HG03097 (cell line): ENCODE measurements around the gene DSCAML1.

Experiments
- ATAC-seq: cut with Tn5 transposase; IDR thresholded peaks from one replicate; pipeline ENCODE4 v1.9.1; 2021; ENCODE audit not compliant: unreplicated experiment, low FRiP score

Gene DSCAML1

DNA sequence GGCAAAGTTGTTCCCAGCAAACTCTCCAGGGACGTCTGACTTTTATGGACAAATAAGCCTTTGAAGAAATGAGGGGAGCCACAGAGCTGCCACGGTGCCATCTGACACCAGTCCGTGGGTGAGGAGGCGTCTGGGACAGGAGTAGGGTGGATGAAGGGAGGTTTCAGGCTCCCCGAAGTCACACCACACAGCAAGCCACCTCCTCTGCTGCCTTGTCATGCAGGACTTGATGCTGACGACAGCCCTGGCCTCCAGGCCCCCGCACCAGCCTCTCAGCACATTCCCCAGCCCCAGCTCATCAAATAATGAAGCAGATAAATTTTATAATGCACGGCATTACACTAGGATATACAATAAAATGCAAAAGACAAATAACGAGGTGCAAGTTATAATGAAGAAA lies 312.9 kb downstream of the DSCAML1 start:
- no peak for ATAC-seq

- ATAC-seq: no peak
These were observed 313.6 kb downstream of the DSCAML1 start for GRCh38 chr11:117483372-117483771.

DNA sequence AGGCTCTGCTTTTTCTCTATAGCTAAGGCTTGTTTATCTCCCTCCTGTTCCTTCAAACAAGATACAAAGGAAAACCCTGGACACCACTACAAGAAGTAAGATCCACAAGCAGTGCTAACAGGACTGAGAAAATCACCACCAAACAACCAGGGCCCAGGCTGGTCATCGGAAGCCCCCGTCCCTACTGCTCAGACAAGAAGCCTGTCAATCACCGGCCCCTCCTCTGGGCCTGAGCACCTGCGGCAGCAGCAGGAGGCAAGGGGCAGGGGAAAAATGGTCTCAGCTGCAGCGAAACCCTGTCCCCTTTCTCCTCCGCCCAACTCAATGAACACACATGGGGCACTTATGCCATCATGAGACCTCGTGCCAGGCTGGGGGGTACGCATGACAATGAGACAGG lies 314.1 kb downstream of the DSCAML1 start:
- ATAC-seq: no peak

- no peak for ATAC-seq
These were observed 315.1 kb downstream of the DSCAML1 start for GRCh38 chr11:117481885-117482284.

DNA sequence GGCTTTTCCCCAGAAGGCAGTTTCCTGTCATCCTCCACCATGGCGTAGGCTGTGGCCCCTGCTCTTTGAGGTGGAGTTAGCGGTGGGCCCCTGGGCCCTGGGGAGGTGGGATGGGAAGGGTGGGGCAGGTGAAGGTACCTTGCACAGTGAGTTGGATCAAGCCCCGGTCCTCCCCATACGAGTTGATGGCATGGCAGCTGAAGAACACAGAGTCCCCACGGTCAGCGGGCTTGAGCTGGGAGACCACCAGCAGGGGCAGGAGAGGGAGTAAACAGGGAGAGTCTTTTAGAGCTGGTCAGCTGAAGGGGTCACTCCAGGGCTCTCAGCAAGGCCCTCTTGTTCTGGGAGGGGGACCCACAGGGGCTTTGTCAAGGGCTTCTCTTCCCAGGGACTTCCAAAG lies 316.0 kb downstream of the DSCAML1 start:
- ATAC-seq: no peak

DNA sequence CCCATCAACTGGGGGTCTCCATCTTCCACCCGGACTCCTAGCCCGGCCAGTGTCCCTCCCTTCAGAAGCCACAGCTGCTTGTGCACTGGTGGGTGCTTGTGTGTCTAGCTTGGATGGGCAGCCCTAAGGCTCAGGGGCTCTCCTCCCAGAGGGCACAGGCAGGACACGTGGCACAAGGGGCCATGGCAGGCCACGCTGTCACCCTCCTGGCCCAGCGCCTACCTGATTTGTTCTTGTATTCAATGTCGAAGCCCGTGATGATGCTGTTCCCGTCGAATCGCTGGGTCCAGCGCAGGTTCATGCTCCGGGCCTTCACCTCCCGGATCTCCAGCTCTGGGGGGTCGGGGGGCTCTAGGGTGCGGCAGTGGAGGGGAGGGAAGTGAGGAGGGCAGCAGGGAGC lies 316.8 kb downstream of the DSCAML1 start:
- ATAC-seq: no peak

GRCh38 chr11:117479372-117479771 lies 317.6 kb downstream of the DSCAML1 start:
- no peak for ATAC-seq

GRCh38 chr11:117478926-117479325 lies 318.1 kb downstream of the DSCAML1 start:
- ATAC-seq: no peak

- ATAC-seq: no peak
These were observed 318.7 kb downstream of the DSCAML1 start for GRCh38 chr11:117478126-117478860.

DNA sequence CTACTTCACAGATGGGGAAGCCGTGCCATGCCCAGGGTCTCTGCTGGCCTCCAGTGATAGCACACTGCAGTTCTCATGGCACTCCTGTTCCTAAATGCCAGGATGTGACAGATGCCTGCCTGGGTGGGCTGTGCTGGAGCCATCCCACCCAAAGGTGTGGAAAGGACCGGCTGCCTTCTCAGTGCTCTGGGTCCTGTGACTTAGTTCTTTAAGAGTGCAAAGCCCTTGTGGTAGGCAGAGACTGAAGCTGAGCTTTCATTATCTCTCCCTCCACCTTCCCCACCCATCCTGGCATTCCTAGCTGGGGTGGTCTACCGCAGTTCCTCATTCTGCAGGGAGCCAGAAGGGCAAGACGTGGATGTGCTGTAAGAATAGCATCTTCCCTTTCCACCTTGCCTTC lies 319.3 kb downstream of the DSCAML1 start:
- no peak for ATAC-seq

- ATAC-seq: no peak
These were observed 320.4 kb downstream of the DSCAML1 start for GRCh38 chr11:117476531-117477142.

DNA sequence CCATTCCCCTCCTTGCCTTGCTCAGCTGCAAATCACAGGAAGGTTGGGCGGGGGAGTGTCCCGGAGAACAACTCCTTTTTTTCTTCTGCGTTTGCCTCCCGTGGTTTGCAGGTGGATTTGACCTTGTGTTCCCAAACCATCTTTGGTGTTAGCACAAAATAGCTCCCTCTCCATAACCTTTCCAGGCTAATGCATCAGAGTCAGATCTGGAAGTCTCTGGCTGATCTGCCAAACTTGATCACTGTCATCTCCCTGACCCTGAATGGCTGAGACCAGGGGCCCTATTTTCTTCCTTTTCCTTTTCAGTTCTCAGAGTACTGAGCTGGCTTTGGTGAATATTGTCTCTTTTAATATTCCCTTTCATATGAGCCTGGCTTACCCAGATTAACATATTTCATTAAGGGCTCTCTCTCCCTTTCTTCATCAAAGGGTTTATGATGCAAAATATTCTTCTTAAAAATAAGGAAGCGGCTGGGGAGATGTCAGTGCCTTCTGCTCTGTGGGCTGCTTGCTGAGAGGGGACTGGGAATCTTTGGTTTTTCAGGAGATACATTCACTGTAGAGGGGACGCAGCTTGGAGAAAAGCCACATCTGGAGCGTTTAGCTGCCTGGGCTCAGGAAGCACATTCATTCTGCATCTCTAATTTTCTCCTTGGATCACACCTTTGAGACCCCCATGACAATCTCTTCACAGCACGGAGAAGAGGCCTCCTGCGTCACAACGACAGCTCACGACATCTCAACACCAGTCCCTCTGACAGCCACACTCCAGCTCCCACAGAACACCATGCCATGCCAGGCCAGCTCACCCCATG lies 321.1 kb downstream of the DSCAML1 start:
- no peak for ATAC-seq

DNA sequence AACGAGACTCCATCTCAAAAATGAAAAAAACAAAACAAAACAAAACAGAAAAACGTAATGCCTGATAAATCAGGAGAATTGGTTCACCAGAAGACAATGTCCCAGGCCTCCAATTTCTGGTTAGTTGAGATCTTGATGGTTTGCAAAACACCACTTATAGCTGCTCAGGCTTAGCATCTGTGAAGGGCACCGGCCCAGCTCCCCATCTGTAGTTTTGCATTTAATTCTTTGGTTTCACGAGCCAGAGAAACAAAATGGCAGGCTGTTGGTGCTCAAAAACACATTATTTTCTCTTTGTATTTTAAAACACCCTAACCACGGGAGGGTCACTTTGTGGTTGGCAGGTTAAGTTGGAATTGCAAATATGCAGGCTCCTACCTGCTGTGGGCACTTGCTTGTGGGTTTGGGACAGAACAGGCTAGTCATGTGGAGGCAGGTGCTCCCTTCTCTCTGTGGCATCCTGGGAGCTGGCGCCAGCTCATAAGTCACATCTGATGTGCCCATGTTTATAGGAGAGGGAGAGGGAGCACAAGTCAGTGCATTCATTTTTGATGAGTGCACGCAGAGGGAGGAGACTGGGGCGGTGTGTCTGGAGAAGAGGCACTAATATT lies 323.4 kb downstream of the DSCAML1 start:
- no peak for ATAC-seq

DNA sequence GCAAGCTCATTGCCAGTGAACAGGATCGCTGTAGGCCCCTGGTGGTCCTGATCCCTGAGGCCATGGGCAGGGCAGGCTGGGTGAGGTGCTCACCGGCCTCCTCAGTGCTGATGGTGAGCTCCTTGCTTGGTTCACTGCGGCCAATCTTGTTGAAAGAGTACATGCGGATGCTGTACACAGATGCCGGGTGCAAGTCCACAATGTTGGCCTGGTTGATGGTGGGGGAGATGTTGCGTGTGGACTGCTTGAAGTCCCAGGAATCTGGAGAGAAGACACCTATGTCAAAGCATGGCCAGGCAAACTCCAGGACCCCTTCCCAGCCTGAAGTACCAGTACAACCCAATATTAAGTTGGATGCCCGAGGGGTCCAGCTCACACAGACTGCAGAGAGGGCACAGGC lies 325.2 kb downstream of the DSCAML1 start:
- no peak for ATAC-seq

DNA sequence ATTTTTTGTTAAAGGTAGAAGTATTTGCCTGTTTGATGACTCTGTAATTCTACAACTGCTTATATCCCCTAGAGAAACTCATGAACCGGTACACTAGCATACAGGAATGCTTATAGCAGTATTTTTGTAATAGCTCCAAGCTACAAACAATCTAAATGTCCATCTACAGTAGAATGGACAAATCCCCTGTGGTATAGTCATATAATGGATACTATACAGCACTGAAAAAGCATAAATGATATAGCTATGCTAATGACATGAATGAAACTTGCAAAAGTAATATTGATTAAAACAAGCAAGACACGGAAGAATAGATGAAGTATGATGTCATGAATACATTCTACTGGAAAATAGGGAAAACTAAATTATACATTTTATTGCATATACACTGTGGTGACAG lies 326.4 kb downstream of the DSCAML1 start:
- ATAC-seq: no peak

DNA sequence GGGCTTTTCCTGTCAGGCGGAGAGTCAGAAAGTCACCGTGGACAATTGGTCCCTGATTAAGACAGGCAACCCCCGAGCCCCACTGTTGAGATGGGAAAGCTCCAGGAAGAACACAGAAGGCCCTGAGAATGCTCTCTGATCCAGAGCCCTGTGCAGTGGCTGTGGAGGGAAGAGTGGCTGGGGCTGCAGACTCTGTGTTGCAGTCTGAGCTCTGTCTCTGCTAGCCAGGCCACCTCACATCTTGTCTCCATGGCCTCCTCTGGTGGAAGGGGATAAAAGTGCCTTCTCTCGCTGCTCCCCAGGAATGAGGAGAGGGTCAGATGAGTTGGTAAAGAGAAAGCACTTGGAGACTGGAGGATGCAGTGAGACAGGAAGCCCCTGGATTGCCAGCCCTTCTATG lies 328.1 kb downstream of the DSCAML1 start:
- no peak for ATAC-seq

DNA sequence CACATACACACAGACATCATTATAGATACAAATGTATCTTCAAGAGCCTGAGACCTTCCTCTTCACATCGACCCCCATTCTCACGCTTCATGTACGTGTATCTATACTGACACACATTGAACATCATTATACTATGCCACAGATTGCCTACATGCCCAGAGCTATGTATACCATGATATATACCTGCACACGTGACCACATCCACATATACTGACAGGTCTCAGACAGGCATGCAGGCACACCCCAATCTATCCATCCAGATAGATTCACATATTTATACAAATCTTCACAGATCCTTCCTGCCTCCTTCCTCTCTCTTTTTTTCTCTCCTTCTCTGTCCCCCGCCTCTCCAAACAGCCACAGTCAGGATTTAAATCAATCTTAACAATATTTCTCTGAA lies 329.2 kb downstream of the DSCAML1 start:
- no peak for ATAC-seq

- ATAC-seq: no peak
These were observed 330.1 kb downstream of the DSCAML1 start for GRCh38 chr11:117466966-117467365.

DNA sequence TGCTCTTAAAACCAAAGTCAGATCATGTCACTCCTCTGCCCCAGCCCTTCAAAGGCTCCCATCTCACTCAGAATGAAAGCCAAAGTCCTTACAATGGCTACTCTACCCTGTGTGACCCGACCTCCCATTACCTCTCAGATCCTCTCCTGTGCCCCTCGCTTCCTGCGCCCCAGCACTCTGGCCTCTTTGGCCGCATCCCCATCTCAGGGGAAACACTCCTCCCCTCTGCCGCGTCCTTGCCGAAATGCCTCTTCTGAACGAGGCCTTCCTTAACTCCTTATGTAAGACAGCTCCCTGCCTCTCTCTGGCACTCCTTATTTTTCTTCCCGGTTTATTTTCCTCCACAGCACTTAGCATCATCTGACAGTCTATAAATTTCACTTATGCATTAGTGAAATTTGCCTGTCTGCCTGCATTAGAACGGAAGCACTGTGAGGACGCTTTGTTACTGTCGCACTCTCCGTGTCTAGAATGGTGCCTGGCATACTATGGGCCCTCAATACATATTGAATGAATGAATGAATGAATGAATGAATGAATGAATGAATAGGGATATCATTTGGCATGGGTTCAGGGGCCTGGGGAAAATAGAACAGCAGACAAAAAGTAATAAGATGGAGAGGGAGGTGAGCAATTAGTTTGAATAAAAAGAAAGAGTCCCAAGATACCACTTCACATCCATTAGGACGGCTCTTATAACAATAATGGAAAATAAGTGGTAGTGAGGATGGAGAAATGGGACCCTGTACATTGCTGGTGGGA lies 331.6 kb downstream of the DSCAML1 start:
- no peak for ATAC-seq

- no peak for ATAC-seq
These were observed 332.2 kb downstream of the DSCAML1 start for GRCh38 chr11:117464778-117465177.

DNA sequence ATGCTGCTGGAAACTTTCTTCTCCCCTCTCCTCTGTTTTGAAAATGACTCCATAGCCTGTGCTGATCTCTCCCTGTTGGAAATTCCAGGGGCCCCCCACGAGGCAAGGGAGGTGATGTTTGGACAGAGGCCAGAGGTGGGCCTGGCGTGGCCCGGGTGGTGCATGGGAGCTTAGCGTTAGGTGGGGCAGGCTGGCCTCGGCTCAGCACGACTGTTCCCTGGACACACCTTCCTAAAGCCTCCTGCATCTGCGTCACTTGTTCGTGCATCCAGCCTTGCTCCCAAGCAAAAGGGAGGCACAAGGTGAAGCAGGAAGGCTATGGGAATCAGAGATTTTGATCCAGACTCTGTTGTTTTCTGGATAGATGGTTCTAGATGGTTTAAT lies 334.2 kb downstream of the DSCAML1 start:
- ATAC-seq: no peak
